ENCODE measurements around the gene SLCO4C1. TPM values are rescaled to one million over a fixed set of nuclear protein-coding genes. Genes with fewer than 3 reads are reported as not detected.

SLCO4C1 gene
- total RNA-seq, 1 experiment from 2014 or later = 4.4 TPM

GRCh38 chr5:102211165-102211564 lies 84.9 kb downstream of the SLCO4C1 start:
- in situ Hi-C loops (cut with HindIII; ENCODE audit: low pct_unique_long_range_greater_than_20kb, low sequenced_read_pairs) = no loop called here
- no peak for DNase-seq (ENCODE audit: low read depth)

DNA sequence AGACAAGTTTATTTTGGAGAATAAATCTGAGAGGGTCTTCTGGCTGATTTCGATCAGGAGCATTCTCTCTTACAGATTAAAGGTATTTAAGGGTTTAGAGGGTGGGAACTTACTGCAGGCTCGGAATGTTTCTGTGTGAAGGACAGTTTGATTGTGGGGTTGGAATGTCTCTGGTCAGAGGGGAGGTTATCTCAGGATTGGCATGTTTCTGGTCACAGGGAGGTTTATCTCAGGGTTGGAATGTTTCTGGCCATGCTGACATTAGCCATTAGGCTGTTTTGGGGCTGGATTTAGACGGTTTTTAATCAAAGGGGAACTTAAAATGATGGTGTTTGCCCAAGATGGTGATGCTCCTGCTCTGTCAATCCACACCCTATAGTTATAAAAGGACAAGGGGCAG lies 95.2 kb downstream of the SLCO4C1 start:
- DNase-seq (ENCODE audit: low read depth) = no peak
- in situ Hi-C loops (cut with HindIII; ENCODE audit: low pct_unique_long_range_greater_than_20kb, low sequenced_read_pairs) = no loop called here

DNA sequence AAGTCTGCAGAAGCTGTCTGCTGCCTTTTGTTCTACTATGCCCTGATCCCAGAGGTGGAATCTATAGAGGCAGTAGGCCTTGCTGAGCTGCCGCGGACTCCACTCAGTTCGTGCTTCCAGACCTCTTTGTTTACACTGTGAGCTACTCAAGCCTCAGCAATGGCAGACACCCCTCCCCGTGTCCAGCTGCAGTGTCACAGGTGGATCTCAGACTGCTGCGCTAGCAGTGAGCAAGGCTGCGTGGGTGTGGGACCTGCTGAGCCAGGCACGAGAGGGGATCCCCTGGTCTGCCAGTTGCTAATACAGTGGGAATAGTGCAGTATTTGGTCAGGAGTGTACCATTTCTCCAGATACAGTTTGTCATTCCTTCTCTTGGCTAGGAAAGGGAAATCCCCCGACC lies 99.6 kb downstream of the SLCO4C1 start:
- in situ Hi-C loops (cut with HindIII; ENCODE audit: low pct_unique_long_range_greater_than_20kb, low sequenced_read_pairs) = no loop called here
- DNase-seq (ENCODE audit: low read depth) = no peak

Other genes starting within 250 kb of the SLCO4C1 start
- gene SLCO6A1, start 202.7 kb upstream of the SLCO4C1 start, total RNA-seq (2014; rRNA removed; shearing (Covaris generic); ENCODE audit: low replicate concordance) = not detected in 2 replicates

All from Caki2 (cell line).